ENCODE measurements around the gene BTAF1.

- TF ChIP-seq CTCF (IDR thresholded peaks at IDR 0.05) (no peak), JUN (CRISPR knock-in tag; IDR thresholded peaks at IDR 0.05) (no peak), ESRRA (CRISPR knock-in tag; IDR thresholded peaks at IDR 0.05; ENCODE audit: borderline replicate concordance) (no peak), ETV6 (CRISPR knock-in tag; IDR thresholded peaks at IDR 0.05) (no peak), SOX15 (CRISPR knock-in tag; IDR thresholded peaks at IDR 0.05) (no peak), ZNF512 (CRISPR knock-in tag; IDR thresholded peaks at IDR 0.05; ENCODE audit: borderline replicate concordance) (no peak), TEAD4 (CRISPR knock-in tag; IDR thresholded peaks at IDR 0.05) (no peak), NR3C1 (CRISPR knock-in tag; conservative IDR thresholded peaks at IDR 0.05; ENCODE audit: low read depth) (no peak), ZNF121 (CRISPR knock-in tag; IDR thresholded peaks at IDR 0.05) (no peak), GABPB1 (CRISPR knock-in tag; IDR thresholded peaks at IDR 0.05) (no peak), ZNF317 (CRISPR knock-in tag; IDR thresholded peaks at IDR 0.05; ENCODE audit: borderline replicate concordance, low read depth) (no peak), SP1 (CRISPR knock-in tag; conservative IDR thresholded peaks at IDR 0.05) (no peak), FOXP1 (CRISPR knock-in tag; IDR thresholded peaks at IDR 0.05; ENCODE audit: borderline replicate concordance) (no peak)
- TF ChIP-seq, protein P1, sequence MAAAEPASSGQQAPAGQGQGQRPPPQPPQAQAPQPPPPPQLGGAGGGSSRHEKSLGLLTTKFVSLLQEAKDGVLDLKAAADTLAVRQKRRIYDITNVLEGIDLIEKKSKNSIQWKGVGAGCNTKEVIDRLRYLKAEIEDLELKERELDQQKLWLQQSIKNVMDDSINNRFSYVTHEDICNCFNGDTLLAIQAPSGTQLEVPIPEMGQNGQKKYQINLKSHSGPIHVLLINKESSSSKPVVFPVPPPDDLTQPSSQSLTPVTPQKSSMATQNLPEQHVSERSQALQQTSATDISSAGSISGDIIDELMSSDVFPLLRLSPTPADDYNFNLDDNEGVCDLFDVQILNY (CRISPR knock-in tag; IDR thresholded peaks at IDR 0.05): no peak
These were observed 78.4 kb downstream of the BTAF1 start for GRCh38 chr10:92001995-92002394.
